Measurements from ENCODE around the gene CBFA2T2. TPM values are rescaled to one million over a fixed set of nuclear protein-coding genes. Genes with fewer than 3 reads are reported as not detected.
A peak's percentile ranks its signal among the peaks of the same experiment; 100 is the strongest.

CBFA2T2 gene
- total RNA-seq, 1 donor: 11.2 TPM

GRCh38 chr20:33553516-33553915, 63.6 kb downstream of the CBFA2T2 start:
- Histone ChIP-seq H3K79me2 (ENCODE audit: insufficient read depth, low read length) (peaks cover 13% of the 10 kb centered on the region), H3K4me1 (ENCODE audit: insufficient read depth, low read length) (peaks cover 23% of the 10 kb centered on the region), H3K9me3 (ENCODE audit: low read depth, low read length) (no peaks in the 10 kb centered on the region), H3K36me3 (ENCODE audit: insufficient read depth, low read length) (no peaks in the 10 kb centered on the region), H2AFZ (ENCODE audit: low read length) (no peak overlapping the region), H3K27me3 (ENCODE audit: insufficient read depth, low read length) (no peaks in the 10 kb centered on the region), H3K4me3 (ENCODE audit: insufficient read depth, low read length) (no peak overlapping the region), H4K20me1 (ENCODE audit: insufficient read depth, low read length) (peaks cover 10% of the 10 kb centered on the region), H3K27ac (ENCODE audit: low read depth, low read length) (no peak overlapping the region), H3K4me2 (ENCODE audit: insufficient read depth, low read length) (no peak overlapping the region)
- DNase-seq (ENCODE audit: insufficient read length, low spot score, missing footprints): no peak
- no peak for TF ChIP-seq CTCF (IDR thresholded peaks at IDR 0.05; ENCODE audit: extremely low read depth, low read depth, low read length)

GRCh38 chr20:33554914-33555420, 65.1 kb downstream of the CBFA2T2 start:
- no peak overlapping the region for H2AFZ ChIP-seq (ENCODE audit: low read length)
- peaks cover 23% of the 10 kb centered on the region for H3K4me1 ChIP-seq (ENCODE audit: insufficient read depth, low read length)
- H3K4me3 ChIP-seq (ENCODE audit: insufficient read depth, low read length): peak overlapping the region; percentile 28
- peak overlapping the region; percentile 56 for H3K4me2 ChIP-seq (ENCODE audit: insufficient read depth, low read length)
- peaks cover 3% of the 10 kb centered on the region for H4K20me1 ChIP-seq (ENCODE audit: insufficient read depth, low read length)
- H3K79me2 ChIP-seq (ENCODE audit: insufficient read depth, low read length): peaks cover 16% of the 10 kb centered on the region
- peak overlapping the region; percentile 67 for H3K27ac ChIP-seq (ENCODE audit: low read depth, low read length)
- no peaks in the 10 kb centered on the region for H3K36me3 ChIP-seq (ENCODE audit: insufficient read depth, low read length)
- no peak for TF ChIP-seq CTCF (IDR thresholded peaks at IDR 0.05; ENCODE audit: extremely low read depth, low read depth, low read length)
- no peaks in the 10 kb centered on the region for H3K9me3 ChIP-seq (ENCODE audit: low read depth, low read length)
- DNase-seq (ENCODE audit: insufficient read length, low spot score, missing footprints): peak; percentile 94
- H3K27me3 ChIP-seq (ENCODE audit: insufficient read depth, low read length): no peaks in the 10 kb centered on the region

- H3K27ac ChIP-seq (ENCODE audit: low read depth, low read length): peak overlapping the region; percentile 67
- H3K4me3 ChIP-seq (ENCODE audit: insufficient read depth, low read length): no peak overlapping the region
- H3K9me3 ChIP-seq (ENCODE audit: low read depth, low read length): no peaks in the 10 kb centered on the region
- H3K27me3 ChIP-seq (ENCODE audit: insufficient read depth, low read length): no peaks in the 10 kb centered on the region
- no peaks in the 10 kb centered on the region for H3K36me3 ChIP-seq (ENCODE audit: insufficient read depth, low read length)
- H3K79me2 ChIP-seq (ENCODE audit: insufficient read depth, low read length): peaks cover 19% of the 10 kb centered on the region
- peaks cover 23% of the 10 kb centered on the region for H3K4me1 ChIP-seq (ENCODE audit: insufficient read depth, low read length)
- peak overlapping the region; percentile 56 for H3K4me2 ChIP-seq (ENCODE audit: insufficient read depth, low read length)
- DNase-seq (ENCODE audit: insufficient read length, low spot score, missing footprints): no peak
- no peak for TF ChIP-seq CTCF (IDR thresholded peaks at IDR 0.05; ENCODE audit: extremely low read depth, low read depth, low read length)
- H4K20me1 ChIP-seq (ENCODE audit: insufficient read depth, low read length): no peaks in the 10 kb centered on the region
- H2AFZ ChIP-seq (ENCODE audit: low read length): no peak overlapping the region
Observed at GRCh38 chr20:33555755-33556154, 65.9 kb downstream of the CBFA2T2 start.

GRCh38 chr20:33556246-33556645, 66.3 kb downstream of the CBFA2T2 start:
- no peak overlapping the region for H3K27ac ChIP-seq (ENCODE audit: low read depth, low read length)
- H3K4me1 ChIP-seq (ENCODE audit: insufficient read depth, low read length): peaks cover 23% of the 10 kb centered on the region
- DNase-seq (ENCODE audit: insufficient read length, low spot score, missing footprints): no peak
- peaks cover 17% of the 10 kb centered on the region for H3K79me2 ChIP-seq (ENCODE audit: insufficient read depth, low read length)
- no peak overlapping the region for H3K4me2 ChIP-seq (ENCODE audit: insufficient read depth, low read length)
- H3K36me3 ChIP-seq (ENCODE audit: insufficient read depth, low read length): no peaks in the 10 kb centered on the region
- TF ChIP-seq CTCF (IDR thresholded peaks at IDR 0.05; ENCODE audit: extremely low read depth, low read depth, low read length): no peak
- no peak overlapping the region for H3K4me3 ChIP-seq (ENCODE audit: insufficient read depth, low read length)
- no peaks in the 10 kb centered on the region for H4K20me1 ChIP-seq (ENCODE audit: insufficient read depth, low read length)
- no peaks in the 10 kb centered on the region for H3K9me3 ChIP-seq (ENCODE audit: low read depth, low read length)
- no peaks in the 10 kb centered on the region for H3K27me3 ChIP-seq (ENCODE audit: insufficient read depth, low read length)
- H2AFZ ChIP-seq (ENCODE audit: low read length): no peak overlapping the region
